ENCODE measurements around the gene ZSWIM7. TPM values are rescaled to one million over a fixed set of nuclear protein-coding genes. Genes with fewer than 3 reads are reported as not detected.

ZSWIM7 gene
- total and polyA plus RNA-seq, 3 donors from 2014 or later: 17.0 to 36.2 (median 20.1) TPM

DNA sequence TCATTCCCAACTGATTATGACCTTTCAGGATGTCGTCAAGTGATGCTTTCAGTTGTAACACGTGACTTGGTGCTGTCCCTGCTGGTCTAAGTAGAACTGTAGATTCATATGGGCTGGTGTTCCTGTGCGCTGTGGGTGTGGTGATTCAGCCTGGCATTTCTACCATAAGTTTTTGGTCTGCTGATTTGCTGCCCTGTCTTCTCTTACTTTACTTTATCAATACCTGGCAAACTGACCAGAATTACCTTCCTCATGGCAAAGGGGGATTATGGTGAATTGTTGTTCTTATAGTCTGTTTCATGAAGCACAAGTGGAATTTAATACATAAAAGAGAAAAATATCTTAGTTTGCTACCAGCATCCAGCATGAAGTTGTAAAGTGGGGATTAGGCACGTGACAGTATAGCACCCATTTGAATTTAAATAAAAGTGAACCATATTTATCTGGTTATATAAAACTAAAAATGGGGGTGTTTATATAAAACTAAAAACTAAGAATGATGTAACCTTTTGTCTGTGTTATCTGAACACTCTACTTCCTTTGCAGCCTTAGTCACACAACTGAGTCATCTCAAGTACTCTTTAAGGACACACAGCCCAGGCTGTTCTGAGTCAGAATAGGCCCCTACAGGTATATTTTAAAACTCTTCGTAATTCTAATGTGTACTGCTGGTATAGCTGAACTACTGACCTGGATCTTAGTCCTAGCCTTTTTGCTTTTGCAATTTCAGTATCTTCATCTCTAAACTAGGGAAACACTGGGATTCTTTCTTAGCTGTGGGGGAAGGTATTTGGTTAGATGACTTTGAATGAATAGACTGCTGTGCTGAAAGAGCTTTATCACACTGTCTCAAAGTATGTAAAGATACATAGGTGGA lies 28.4 kb upstream of the ZSWIM7 start:
- Histone ChIP-seq H3K36me3 (ENCODE audit: low read depth, missing control alignments) (peaks cover 4% of the 10 kb centered on the region), H3K27ac (no peak overlapping the region), H3K27me3 (no peaks in the 10 kb centered on the region), H3K4me1 (no peaks in the 10 kb centered on the region), H3K4me3 (no peak overlapping the region), H3K9me3 (no peaks in the 10 kb centered on the region)
- DNase-seq: no peak
- 83 to 91% methylated on average over 5 of the region's 5 CpGs for WGBS, 2 donors
- TF ChIP-seq, protein P1, sequence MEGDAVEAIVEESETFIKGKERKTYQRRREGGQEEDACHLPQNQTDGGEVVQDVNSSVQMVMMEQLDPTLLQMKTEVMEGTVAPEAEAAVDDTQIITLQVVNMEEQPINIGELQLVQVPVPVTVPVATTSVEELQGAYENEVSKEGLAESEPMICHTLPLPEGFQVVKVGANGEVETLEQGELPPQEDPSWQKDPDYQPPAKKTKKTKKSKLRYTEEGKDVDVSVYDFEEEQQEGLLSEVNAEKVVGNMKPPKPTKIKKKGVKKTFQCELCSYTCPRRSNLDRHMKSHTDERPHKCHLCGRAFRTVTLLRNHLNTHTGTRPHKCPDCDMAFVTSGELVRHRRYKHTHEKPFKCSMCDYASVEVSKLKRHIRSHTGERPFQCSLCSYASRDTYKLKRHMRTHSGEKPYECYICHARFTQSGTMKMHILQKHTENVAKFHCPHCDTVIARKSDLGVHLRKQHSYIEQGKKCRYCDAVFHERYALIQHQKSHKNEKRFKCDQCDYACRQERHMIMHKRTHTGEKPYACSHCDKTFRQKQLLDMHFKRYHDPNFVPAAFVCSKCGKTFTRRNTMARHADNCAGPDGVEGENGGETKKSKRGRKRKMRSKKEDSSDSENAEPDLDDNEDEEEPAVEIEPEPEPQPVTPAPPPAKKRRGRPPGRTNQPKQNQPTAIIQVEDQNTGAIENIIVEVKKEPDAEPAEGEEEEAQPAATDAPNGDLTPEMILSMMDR (IDR thresholded peaks at IDR 0.05): no peak
- TF ChIP-seq POLR2A (IDR thresholded peaks at IDR 0.05): no peak
- intact Hi-C loops (cut with DNase I; ENCODE audit: low total_unique reads): no loop called here

DNA sequence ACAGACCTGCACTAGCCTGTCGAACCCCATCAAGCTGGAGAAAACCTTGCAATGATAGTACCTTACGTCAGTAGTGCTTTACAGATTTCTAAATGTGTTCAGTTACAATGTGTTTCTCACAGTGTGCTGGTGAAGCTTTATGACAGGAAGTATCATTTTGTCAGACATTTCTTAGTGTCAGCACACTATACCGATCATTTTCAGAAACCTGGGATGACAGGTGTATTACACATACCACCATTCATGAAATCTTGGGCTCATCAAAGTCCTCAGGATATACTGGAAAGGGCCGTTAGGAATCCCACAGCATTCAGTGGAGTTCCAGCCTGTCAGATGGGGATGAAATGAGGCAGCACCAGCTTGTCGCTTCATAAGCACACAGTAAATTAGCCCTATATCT lies 27.4 kb upstream of the ZSWIM7 start:
- no peaks in the 10 kb centered on the region for H3K9me3 ChIP-seq
- TF ChIP-seq, protein P1 (IDR thresholded peaks at IDR 0.05): no peak
- TF ChIP-seq POLR2A (IDR thresholded peaks at IDR 0.05): no peak
- H3K36me3 ChIP-seq (ENCODE audit: low read depth, missing control alignments): peaks cover 4% of the 10 kb centered on the region
- intact Hi-C loops (cut with DNase I; ENCODE audit: low total_unique reads): no loop called here
- WGBS, 2 donors: 84 to 92% methylated on average over 5 of the region's 5 CpGs
- no peak overlapping the region for H3K4me3 ChIP-seq
- H3K27ac ChIP-seq: no peak overlapping the region
- H3K27me3 ChIP-seq: no peaks in the 10 kb centered on the region
- no peaks in the 10 kb centered on the region for H3K4me1 ChIP-seq
- no peak for DNase-seq

DNA sequence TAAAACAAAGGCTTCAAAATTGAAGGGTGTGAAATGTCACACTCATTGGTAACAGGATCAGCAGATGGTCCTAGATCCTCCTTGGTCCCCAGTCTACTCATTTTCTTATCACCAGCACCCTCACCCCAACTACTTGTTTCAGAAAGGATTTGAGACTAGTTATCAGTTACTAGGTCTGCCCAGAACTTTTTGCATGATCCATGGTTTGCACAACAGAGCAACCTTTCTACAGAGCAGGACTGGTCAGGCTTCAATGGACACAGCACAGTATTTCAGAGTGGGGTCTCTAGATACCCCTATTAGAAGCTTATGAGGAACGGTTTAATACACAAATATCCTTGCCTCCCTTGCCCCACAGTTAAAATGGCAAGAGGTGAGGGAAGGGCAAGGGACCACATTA lies 25.7 kb upstream of the ZSWIM7 start:
- intact Hi-C loops (cut with DNase I; ENCODE audit: low total_unique reads): no loop called here
- Histone ChIP-seq H3K9me3 (no peaks in the 10 kb centered on the region), H3K36me3 (ENCODE audit: low read depth, missing control alignments) (peaks cover 4% of the 10 kb centered on the region), H3K27ac (no peak overlapping the region), H3K27me3 (no peaks in the 10 kb centered on the region), H3K4me3 (no peak overlapping the region), H3K4me1 (no peaks in the 10 kb centered on the region)
- DNase-seq: no peak
- TF ChIP-seq, protein P1 (IDR thresholded peaks at IDR 0.05): no peak
- no peak for TF ChIP-seq POLR2A (IDR thresholded peaks at IDR 0.05)
- 91 to 94% methylated on average over 1 of the region's 1 CpG for WGBS, 2 donors

DNA sequence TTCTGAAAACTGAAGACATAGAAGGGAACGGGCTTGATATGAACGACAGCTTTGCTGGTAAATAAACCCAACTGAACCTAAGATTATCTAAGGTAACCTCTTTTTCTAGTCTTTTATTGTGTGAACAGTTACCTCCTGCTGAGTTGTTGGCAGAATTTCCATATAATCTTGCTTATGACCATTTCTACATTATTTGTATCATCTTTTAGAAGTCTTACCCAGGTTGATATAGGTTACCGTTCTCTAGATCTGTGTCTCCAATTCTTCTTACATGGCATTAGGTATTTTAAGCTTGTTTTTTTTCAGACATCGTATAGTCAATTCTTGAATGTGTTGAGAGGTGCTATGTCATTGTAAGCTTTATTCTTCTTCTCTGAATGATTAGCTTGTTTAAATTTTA lies 24.4 kb upstream of the ZSWIM7 start:
- Histone ChIP-seq H3K27ac (no peak overlapping the region), H3K4me3 (no peak overlapping the region), H3K36me3 (ENCODE audit: low read depth, missing control alignments) (peaks cover 1% of the 10 kb centered on the region), H3K27me3 (no peaks in the 10 kb centered on the region), H3K9me3 (no peaks in the 10 kb centered on the region), H3K4me1 (no peaks in the 10 kb centered on the region)
- DNase-seq: no peak
- intact Hi-C loops (cut with DNase I; ENCODE audit: low total_unique reads): no loop called here
- no peak for TF ChIP-seq POLR2A (IDR thresholded peaks at IDR 0.05)
- TF ChIP-seq, protein P1 (IDR thresholded peaks at IDR 0.05): no peak
- 72% methylated on average over 4 of the region's 4 CpGs for WGBS, 2 donors

DNA sequence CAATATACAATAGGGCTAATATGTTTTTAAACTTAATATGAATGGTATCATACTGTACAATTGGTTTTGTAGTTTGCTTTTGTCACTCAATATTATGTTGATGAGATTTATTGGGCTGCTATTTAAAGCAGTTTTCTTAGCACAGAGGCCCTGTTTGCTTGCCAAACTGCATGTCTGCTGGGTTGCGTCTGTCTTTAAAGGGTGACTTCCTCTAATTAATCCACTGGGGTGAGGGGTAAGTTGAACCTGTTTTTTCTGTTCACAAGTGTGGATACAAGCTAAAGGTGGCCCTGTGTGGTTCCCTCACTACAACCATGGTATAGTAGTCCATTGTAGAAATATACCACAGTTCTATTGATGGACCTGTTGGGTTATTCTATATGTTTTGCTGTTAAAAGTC lies 19.8 kb upstream of the ZSWIM7 start:
- H3K36me3 ChIP-seq (ENCODE audit: low read depth, missing control alignments): no peaks in the 10 kb centered on the region
- TF ChIP-seq, protein P1 (IDR thresholded peaks at IDR 0.05): no peak
- TF ChIP-seq POLR2A (IDR thresholded peaks at IDR 0.05): no peak
- no peaks in the 10 kb centered on the region for H3K9me3 ChIP-seq
- no peaks in the 10 kb centered on the region for H3K4me1 ChIP-seq
- 82 to 93% methylated on average over 1 of the region's 1 CpG for WGBS, 2 donors
- DNase-seq: no peak
- H3K27me3 ChIP-seq: no peaks in the 10 kb centered on the region
- no peak overlapping the region for H3K27ac ChIP-seq
- H3K4me3 ChIP-seq: no peak overlapping the region
- intact Hi-C loops (cut with DNase I; ENCODE audit: low total_unique reads): no loop called here

All from testis (tissue), 3 donors.